ENCODE results near the gene SEC23A.

The SEC23A gene

GRCh38 chr14:38994731-38995130, 108.3 kb downstream of the SEC23A start (continued):
- TF ChIP-seq ZNF449 (tag by site-specific recombination; IDR thresholded peaks at IDR 0.05) (no peak), GLI2 (tag by site-specific recombination; IDR thresholded peaks at IDR 0.05; ENCODE audit: borderline replicate concordance, low read depth) (no peak), ZBTB17 (tag by site-specific recombination; IDR thresholded peaks at IDR 0.05) (no peak)

GRCh38 chr14:38993981-38994380, 109.1 kb downstream of the SEC23A start:
- POLR2A ChIA-PET = no interaction called here
- no peaks in the 10 kb centered on the region for H3K9me3 ChIP-seq (ENCODE audit: control insufficient read depth, insufficient read depth, low read depth, low read length)
- H3K27ac ChIP-seq (ENCODE audit: extremely low read depth, low read depth, low read length) = no peak overlapping the region
- no peak for TF ChIP-seq GLIS2 (tag by site-specific recombination; IDR thresholded peaks at IDR 0.05)
- TF ChIP-seq IKZF3 (tag by site-specific recombination; IDR thresholded peaks at IDR 0.05) = no peak
- no peak for TF ChIP-seq ZNF654 (tag by site-specific recombination; IDR thresholded peaks at IDR 0.05; ENCODE audit: low read depth)
- TF ChIP-seq MYNN (tag by site-specific recombination; IDR thresholded peaks at IDR 0.05; ENCODE audit: borderline replicate concordance) = no peak
- no peak for TF ChIP-seq ZNF112 (tag by site-specific recombination; IDR thresholded peaks at IDR 0.05)
- TF ChIP-seq ZNF211 (tag by site-specific recombination; IDR thresholded peaks at IDR 0.05; ENCODE audit: low read depth) = no peak
- TF ChIP-seq ZSCAN18 (tag by site-specific recombination; IDR thresholded peaks at IDR 0.05) = no peak
- no peak for TF ChIP-seq TCF7L2 (IDR thresholded peaks at IDR 0.05; ENCODE audit: borderline replicate concordance, low read depth, low read length)
- TF ChIP-seq ZNF830 (tag by site-specific recombination; IDR thresholded peaks at IDR 0.05; ENCODE audit: low read depth) = no peak
- no peak for TF ChIP-seq ZNF426 (tag by site-specific recombination; IDR thresholded peaks at IDR 0.05)
- TF ChIP-seq ZNF580 (tag by site-specific recombination; IDR thresholded peaks at IDR 0.05) = no peak
- CTCF ChIA-PET = interaction anchor here (0.7 kb wide), 1 partner anchor 1100 kb away, joined by 3 read pairs; no protein-coding TSS in a partner anchor
- H3K4me1 ChIP-seq (ENCODE audit: control insufficient read depth, insufficient read depth, low read length) = no peaks in the 10 kb centered on the region
- H3K36me3 ChIP-seq (ENCODE audit: control insufficient read depth in 2 of 2, insufficient read depth in 1 of 2, low read length in 2 of 2) = no peaks in the 10 kb centered on the region
- no peak overlapping the region for H3K4me3 ChIP-seq (ENCODE audit: low read depth, low read length)

GRCh38 chr14:38992067-38992844, 110.8 kb downstream of the SEC23A start:
- H3K36me3 ChIP-seq (ENCODE audit: control insufficient read depth in 2 of 2, insufficient read depth in 1 of 2, low read length in 2 of 2) = no peaks in the 10 kb centered on the region
- no peak overlapping the region for H3K4me3 ChIP-seq (ENCODE audit: low read depth, low read length)
- no peaks in the 10 kb centered on the region for H3K9me3 ChIP-seq (ENCODE audit: control insufficient read depth, insufficient read depth, low read depth, low read length)
- H3K27ac ChIP-seq (ENCODE audit: extremely low read depth, low read depth, low read length) = no peak overlapping the region
- CTCF ChIA-PET = interaction anchor here (1.1 kb wide), 1 partner anchor 23 kb away, joined by 5 read pairs; no protein-coding TSS in a partner anchor
- no peaks in the 10 kb centered on the region for H3K4me1 ChIP-seq (ENCODE audit: control insufficient read depth, insufficient read depth, low read length)
- POLR2A ChIA-PET = no interaction called here
- TF ChIP-seq PRDM6 (tag by site-specific recombination; IDR thresholded peaks at IDR 0.05) (no peak), ZNF24 (tag by site-specific recombination; IDR thresholded peaks at IDR 0.05) (no peak), TSHZ1 (tag by site-specific recombination; IDR thresholded peaks at IDR 0.05; ENCODE audit: borderline replicate concordance) (no peak), REST (tag by site-specific recombination; IDR thresholded peaks at IDR 0.05) (no peak), KLF9 (tag by site-specific recombination; IDR thresholded peaks at IDR 0.05; ENCODE audit: low read depth) (no peak), ZNF112 (tag by site-specific recombination; IDR thresholded peaks at IDR 0.05) (no peak), ZNF670 (tag by site-specific recombination; IDR thresholded peaks at IDR 0.05; ENCODE audit: low read depth) (no peak)

All from HEK293 (cell line).